Left renal cortex interstitium (tissue), 4 donors: ENCODE results near the gene NR5A2. TPM values are rescaled to one million over a fixed set of nuclear protein-coding genes. Genes with fewer than 3 reads are reported as not detected.

Experiments
- DNase-seq, 4 donors: peaks; one replicate each; pipeline ENCODE4 v3.0.0-alpha.2; 2013; ENCODE audit warnings: low read depth in 4 of 4, low spot score in 2 of 4, missing footprints in 1 of 4
- polyA plus RNA-seq, 4 donors: library from polyadenylated mRNA; unstranded; fragments of 120-200 nt; gene quantifications; one replicate each; pipeline ENCODE4 v1.2.1, GENCODE V29; 2013; ENCODE audit not compliant: insufficient read length in 4 of 4

Gene NR5A2
- polyA plus RNA-seq, 4 donors = 1.8 to 2.6 (median 2.3) TPM

- no peak for DNase-seq
These were observed 30.8 kb downstream of the NR5A2 start for GRCh38 chr1:200058341-200058740.

- DNase-seq = no peak
These were observed 34.6 kb downstream of the NR5A2 start for GRCh38 chr1:200062143-200062542.

- no peak for DNase-seq
These were observed 45.3 kb downstream of the NR5A2 start for GRCh38 chr1:200072636-200073285.

- no peak for DNase-seq
These were observed 45.8 kb downstream of the NR5A2 start for GRCh38 chr1:200073286-200073637.

- DNase-seq = no peak
These were observed 48.0 kb downstream of the NR5A2 start for GRCh38 chr1:200075522-200075921.

GRCh38 chr1:200075938-200076546 lies 48.5 kb downstream of the NR5A2 start:
- DNase-seq = no peak

- DNase-seq = no peak
These were observed 51.9 kb downstream of the NR5A2 start for GRCh38 chr1:200079232-200079940.

GRCh38 chr1:200081151-200081968 lies 53.9 kb downstream of the NR5A2 start:
- DNase-seq = no peak

GRCh38 chr1:200081969-200082245 lies 54.4 kb downstream of the NR5A2 start:
- no peak for DNase-seq

- DNase-seq = no peak
These were observed 54.8 kb downstream of the NR5A2 start for GRCh38 chr1:200082329-200082728.

GRCh38 chr1:200090252-200091159 lies 63.0 kb downstream of the NR5A2 start:
- DNase-seq = no peak

- no peak for DNase-seq
These were observed 67.6 kb downstream of the NR5A2 start for GRCh38 chr1:200095057-200095577.

- no peak for DNase-seq
These were observed 69.3 kb downstream of the NR5A2 start for GRCh38 chr1:200096774-200097173.

- no peak for DNase-seq
These were observed 71.5 kb downstream of the NR5A2 start for GRCh38 chr1:200099040-200099439.

- no peak for DNase-seq
These were observed 76.6 kb downstream of the NR5A2 start for GRCh38 chr1:200103966-200104583.

GRCh38 chr1:200107004-200107470 lies 79.5 kb downstream of the NR5A2 start:
- no peak for DNase-seq

GRCh38 chr1:200108659-200109058 lies 81.1 kb downstream of the NR5A2 start:
- no peak for DNase-seq

- no peak for DNase-seq
These were observed 84.8 kb downstream of the NR5A2 start for GRCh38 chr1:200112290-200112689.

GRCh38 chr1:200115532-200115931 lies 88.0 kb downstream of the NR5A2 start:
- DNase-seq = no peak

GRCh38 chr1:200116324-200116723 lies 88.8 kb downstream of the NR5A2 start:
- no peak for DNase-seq
